OCI-LY3 (cell line): Measurements from ENCODE around the gene ANKRD65.

ENCODE experiments used
- H2AFZ ChIP-seq: fragments of 200-600, 300-600 bp; shearing (Covaris generic); 2 replicates; pipeline ENCODE4 v1.6.0; 2014; ENCODE audit warnings: antibody characterized with exemption, low read depth, low read length
- H3K27ac ChIP-seq: fragments of 200-600, 300-600 bp; sonication (generic); 2 replicates; pipeline ENCODE4 v1.5.1; 2014; ENCODE audit warnings: mild to moderate bottlenecking, low read length, moderate library complexity, mixed read lengths
- H3K27me3 ChIP-seq: fragments of 200-600, 300-600 bp; sonication (generic); 2 replicates; pipeline ENCODE4 v1.6.1; 2014; ENCODE audit warnings: low read depth, low read length, mixed read lengths
- H3K36me3 ChIP-seq: fragments of 200-600, 300-600 bp; sonication (generic); replicated peaks from 2 replicates; pipeline ENCODE3; 2014; ENCODE audit warnings: low read depth, low read length, mixed read lengths
- H3K4me1 ChIP-seq: fragments of 300-600, 200-600 bp; sonication (generic); 2 replicates; pipeline ENCODE4 v1.6.1; 2014; ENCODE audit warnings: low read length, mixed read lengths
- H3K4me2 ChIP-seq: fragments of 200-600, 300-600 bp; sonication (generic); 2 replicates; pipeline ENCODE4 v1.6.1; 2014; ENCODE audit warnings: low read length, mixed read lengths
- H3K4me3 ChIP-seq: fragments of 300-600, 200-600 bp; sonication (generic); 2 replicates; pipeline ENCODE4 v1.5.1; 2014; ENCODE audit warnings: antibody characterized with exemption, mild to moderate bottlenecking, low read length, moderate library complexity
- H3K79me2 ChIP-seq: fragments of 300-600, 200-600 bp; shearing (Covaris generic); 2 replicates; pipeline ENCODE4 v1.6.1; 2014; ENCODE audit warnings: mild to moderate bottlenecking, low read length, mixed read lengths
- H3K9ac ChIP-seq: fragments of 300-600, 200-600 bp; shearing (Covaris generic); 2 replicates; pipeline ENCODE4 v1.6.0; 2014; ENCODE audit warnings: mild to moderate bottlenecking, low read length, moderate library complexity
- H3K9me3 ChIP-seq: fragments of 200-600, 300-600 bp; shearing (Covaris generic); 2 replicates; pipeline ENCODE4 v1.6.1; 2014; ENCODE audit warnings: low read length, mixed read lengths; ENCODE audit not compliant: insufficient read depth
- H4K20me1 ChIP-seq: fragments of 200-600, 300-600 bp; sonication (generic); 2 replicates; pipeline ENCODE4 v1.6.1; 2016; ENCODE audit warnings: low read length, mixed read lengths; ENCODE audit not compliant: insufficient read depth
- EZH2phosphoT487 ChIP-seq: fragments of 200-600 bp; shearing (Covaris generic); IDR thresholded peaks from 2 replicates; pipeline ENCODE4 v1.6.1; 2018; ENCODE audit warnings: antibody characterized with exemption, mixed run types, low read depth
- TF ChIP-seq, protein P1 (sequence below): fragments of 200-600, 300-600 bp; sonication (generic); IDR thresholded peaks from 2 replicates; pipeline ENCODE4 v1.5.1; 2014; ENCODE audit warnings: antibody characterized with exemption, low read length, low read depth

The ANKRD65 gene

DNA sequence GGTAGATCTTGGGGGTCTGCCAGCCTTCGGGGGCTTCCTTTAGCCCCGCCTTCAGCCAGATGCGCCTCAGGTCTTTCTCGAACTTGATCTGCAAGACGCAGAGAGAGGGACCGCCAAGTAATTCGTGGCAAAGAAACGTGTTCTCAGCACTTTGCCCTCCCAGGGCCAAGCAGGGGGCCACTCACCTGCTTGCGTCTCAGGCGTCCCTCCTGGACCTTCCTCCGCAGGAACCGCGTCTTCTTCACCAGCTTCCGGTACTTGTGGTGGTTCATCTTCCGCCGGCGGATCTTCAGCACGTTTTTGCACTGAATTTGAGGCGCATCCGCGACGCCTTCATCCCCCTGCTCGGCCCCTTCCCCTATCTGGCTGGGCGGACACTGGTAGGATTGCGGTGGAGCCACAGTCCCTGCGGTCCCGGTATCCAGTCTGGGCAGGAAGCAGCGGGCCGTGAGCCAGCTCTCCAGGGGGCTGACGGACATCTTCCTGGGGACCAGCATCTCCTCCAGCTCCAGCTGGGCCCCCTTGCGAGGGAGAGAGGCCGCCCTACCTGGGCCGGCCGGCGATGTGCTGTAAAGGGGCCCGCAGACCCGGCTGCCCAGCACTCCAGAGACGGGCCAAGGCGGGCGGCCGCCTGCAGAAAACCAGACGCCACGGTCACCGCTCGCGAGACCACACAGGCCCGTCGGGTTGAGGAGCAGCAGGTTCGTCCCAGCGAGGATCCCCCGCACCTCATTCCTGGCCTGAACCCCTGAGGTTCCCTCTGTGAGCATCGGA lies 47.1 kb downstream of the ANKRD65 start:
- H3K27ac ChIP-seq = no peak overlapping the region
- H3K36me3 ChIP-seq = peaks cover 16% of the 10 kb centered on the region
- H3K4me3 ChIP-seq = peak overlapping the region; percentile 92
- no peaks in the 10 kb centered on the region for H4K20me1 ChIP-seq
- TF ChIP-seq, protein P1, sequence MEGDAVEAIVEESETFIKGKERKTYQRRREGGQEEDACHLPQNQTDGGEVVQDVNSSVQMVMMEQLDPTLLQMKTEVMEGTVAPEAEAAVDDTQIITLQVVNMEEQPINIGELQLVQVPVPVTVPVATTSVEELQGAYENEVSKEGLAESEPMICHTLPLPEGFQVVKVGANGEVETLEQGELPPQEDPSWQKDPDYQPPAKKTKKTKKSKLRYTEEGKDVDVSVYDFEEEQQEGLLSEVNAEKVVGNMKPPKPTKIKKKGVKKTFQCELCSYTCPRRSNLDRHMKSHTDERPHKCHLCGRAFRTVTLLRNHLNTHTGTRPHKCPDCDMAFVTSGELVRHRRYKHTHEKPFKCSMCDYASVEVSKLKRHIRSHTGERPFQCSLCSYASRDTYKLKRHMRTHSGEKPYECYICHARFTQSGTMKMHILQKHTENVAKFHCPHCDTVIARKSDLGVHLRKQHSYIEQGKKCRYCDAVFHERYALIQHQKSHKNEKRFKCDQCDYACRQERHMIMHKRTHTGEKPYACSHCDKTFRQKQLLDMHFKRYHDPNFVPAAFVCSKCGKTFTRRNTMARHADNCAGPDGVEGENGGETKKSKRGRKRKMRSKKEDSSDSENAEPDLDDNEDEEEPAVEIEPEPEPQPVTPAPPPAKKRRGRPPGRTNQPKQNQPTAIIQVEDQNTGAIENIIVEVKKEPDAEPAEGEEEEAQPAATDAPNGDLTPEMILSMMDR = no peak
- no peak for TF ChIP-seq EZH2phosphoT487
- peak overlapping the region; percentile 64 for H3K4me2 ChIP-seq
- peak overlapping the region; percentile 90 for H3K9ac ChIP-seq
- no peaks in the 10 kb centered on the region for H3K9me3 ChIP-seq
- H2AFZ ChIP-seq = no peak overlapping the region
- H3K4me1 ChIP-seq = peaks cover 23% of the 10 kb centered on the region
- peaks cover 36% of the 10 kb centered on the region for H3K79me2 ChIP-seq
- H3K27me3 ChIP-seq = no peaks in the 10 kb centered on the region

DNA sequence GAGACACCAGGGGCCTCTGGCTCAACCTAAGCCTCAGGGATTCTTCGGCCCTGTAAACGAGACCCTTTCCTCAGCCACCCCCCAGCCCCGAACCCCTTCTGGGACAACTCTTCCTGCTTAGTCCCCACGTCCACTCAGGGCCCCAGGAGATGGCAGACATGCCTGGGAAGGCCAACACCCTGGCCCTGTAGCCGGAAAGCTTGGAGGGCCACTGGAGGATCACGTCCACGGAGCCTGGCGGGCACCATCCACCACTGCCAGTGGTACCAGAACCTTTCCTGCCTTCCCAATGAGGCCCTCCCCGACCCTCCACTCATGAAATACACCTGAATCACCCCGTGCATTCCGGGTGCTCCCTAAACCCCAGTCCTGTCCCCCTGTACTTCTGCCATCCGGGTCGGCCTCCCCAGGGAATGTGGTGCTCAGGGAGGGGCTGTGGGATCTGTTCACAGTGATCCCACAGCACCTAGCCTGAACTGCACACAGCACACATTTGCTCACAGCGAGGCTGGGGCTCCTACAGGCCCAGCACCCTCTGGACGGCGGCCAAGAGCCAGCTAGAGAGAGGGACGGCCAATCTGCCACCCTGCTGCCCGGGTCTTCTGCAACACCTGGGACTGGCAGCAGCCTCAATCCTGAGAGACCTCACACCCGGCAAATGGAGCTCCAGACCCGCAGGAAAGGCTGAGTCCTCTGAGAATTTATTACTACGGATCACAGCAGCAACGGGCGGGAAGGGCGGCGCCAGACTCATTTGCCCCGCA lies 47.8 kb downstream of the ANKRD65 start:
- no peaks in the 10 kb centered on the region for H3K27me3 ChIP-seq
- peaks cover 23% of the 10 kb centered on the region for H3K4me1 ChIP-seq
- TF ChIP-seq EZH2phosphoT487 = no peak
- TF ChIP-seq, protein P1 = no peak
- 0 out of 2 replicates have a peak overlapping the region, but pooled peaks have one; percentile 92 for H3K4me3 ChIP-seq
- H3K36me3 ChIP-seq = peaks cover 16% of the 10 kb centered on the region
- no peak overlapping the region for H3K9ac ChIP-seq
- no peaks in the 10 kb centered on the region for H4K20me1 ChIP-seq
- H3K27ac ChIP-seq = no peak overlapping the region
- no peak overlapping the region for H2AFZ ChIP-seq
- peak overlapping the region; percentile 64 for H3K4me2 ChIP-seq
- no peaks in the 10 kb centered on the region for H3K9me3 ChIP-seq
- peaks cover 36% of the 10 kb centered on the region for H3K79me2 ChIP-seq

DNA sequence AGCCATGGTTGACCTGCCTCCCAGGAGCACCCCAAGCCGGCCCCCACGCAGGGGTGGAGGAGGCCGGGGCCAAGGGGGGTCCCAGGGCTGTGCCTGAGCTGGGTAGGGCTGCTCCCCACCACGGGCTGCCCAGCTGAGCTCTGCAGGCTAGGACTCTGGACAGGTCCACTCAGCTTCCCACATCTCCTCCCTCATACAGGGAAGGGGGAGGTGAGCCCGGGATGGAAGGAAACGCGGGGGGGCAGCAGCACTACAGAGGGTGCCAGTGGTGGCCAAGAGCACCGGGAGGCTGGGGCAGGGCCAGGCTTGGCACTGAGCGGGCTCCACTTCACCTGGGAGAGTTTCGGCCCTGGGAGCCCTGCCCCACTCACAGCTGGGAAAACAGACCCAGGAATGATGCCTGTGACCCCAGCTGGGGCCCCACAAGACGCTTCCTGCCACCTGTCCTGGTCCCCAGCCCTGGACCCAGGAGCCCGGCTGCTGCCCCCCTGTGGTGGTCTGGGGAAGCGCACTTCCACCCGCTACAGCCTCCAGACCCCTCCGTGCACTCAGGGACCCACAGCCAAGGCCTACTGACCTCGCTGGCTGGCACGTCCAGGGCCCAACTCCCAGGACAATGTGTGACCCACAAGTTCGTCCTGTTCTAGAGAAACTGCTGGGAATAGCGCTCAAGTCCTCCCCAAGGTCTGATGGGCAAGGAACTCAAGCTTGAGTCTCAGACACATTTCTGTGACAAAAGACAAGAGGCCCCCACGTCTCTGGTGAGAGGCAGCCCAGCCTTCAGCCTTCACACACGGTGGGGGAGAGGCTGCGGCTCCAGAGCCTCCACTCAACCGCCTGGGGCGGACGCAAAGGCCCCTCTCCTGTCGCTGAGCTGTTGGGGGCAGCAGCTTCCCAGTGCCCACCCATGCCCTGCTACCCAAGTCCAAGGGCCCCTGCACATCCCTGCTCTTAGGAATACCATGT lies 49.0 kb downstream of the ANKRD65 start:
- no peak overlapping the region for H2AFZ ChIP-seq
- H3K4me3 ChIP-seq = no peak overlapping the region
- no peaks in the 10 kb centered on the region for H3K27me3 ChIP-seq
- peaks cover 16% of the 10 kb centered on the region for H3K36me3 ChIP-seq
- H3K4me1 ChIP-seq = peaks cover 23% of the 10 kb centered on the region
- H3K79me2 ChIP-seq = peaks cover 36% of the 10 kb centered on the region
- TF ChIP-seq EZH2phosphoT487 = no peak
- TF ChIP-seq, protein P1 = peak; percentile 81
- no peaks in the 10 kb centered on the region for H4K20me1 ChIP-seq
- H3K27ac ChIP-seq = no peak overlapping the region
- no peak overlapping the region for H3K9ac ChIP-seq
- 0 out of 2 replicates have a peak overlapping the region, but pooled peaks have one; percentile 13 for H3K4me2 ChIP-seq
- H3K9me3 ChIP-seq = peaks cover 4% of the 10 kb centered on the region; the same call in 1 of the 2 replicates
